Sciatic nerve (tissue), 2 donors: ENCODE measurements around the gene ERVFRD-1. TPM values are rescaled to one million over a fixed set of nuclear protein-coding genes. Genes with fewer than 3 reads are reported as not detected.
A peak's percentile ranks its signal among the peaks of the same experiment; 100 is the strongest.
"Not testable (repeated sequence)": the region's sequence is repeated elsewhere in the genome, so short reads cannot be mapped to it uniquely, and the experiment has no call there.

Experiments used
- ATAC-seq: fragments of 200-7000 bp; cut with Tn5 transposase; one replicate; pipeline ENCODE4 v1.9.1; 2020; ENCODE audit warnings: mild to moderate bottlenecking, moderate library complexity
- DNase-seq: peaks from one replicate; pipeline ENCODE4 v3.0.0-alpha.2; 2020; ENCODE audit warnings: low spot score
- intact Hi-C: fragments of 100-400 bp; cut with DNase I; formaldehyde crosslinking; loops from one replicate; pipeline ENCODE4 v1.14.2; 2022
- total RNA-seq: library from RNA; stranded (reverse); fragmentation: NEBNext Ultra II Directional; extraction: Animal tissue kit (Norgen Biotek cat#: 25700); gene quantifications from one replicate; pipeline ENCODE4 v1.2.1, GENCODE V29; 2021
- donor health status: DM: no; HTN: no; CAD: no.
- donor health status: DM: no; HTN: no; CAD: no.

ERVFRD-1 gene
- total RNA-seq, 1 donor from 2014 or later, result 0.22 TPM

- no peak for DNase-seq
- intact Hi-C loops, result no loop called here
- ATAC-seq, result no peak
These were observed 20.8 kb upstream of the ERVFRD-1 start for GRCh38 chr6:11132194-11132888.

GRCh38 chr6:11130605-11131004, 19.1 kb upstream of the ERVFRD-1 start:
- ATAC-seq (no peak), DNase-seq (no peak)
- intact Hi-C loops, result no loop called here

- no peak for ATAC-seq
- intact Hi-C loops, result no loop called here
- DNase-seq, result no peak
These were observed 18.5 kb upstream of the ERVFRD-1 start for GRCh38 chr6:11129908-11130565.

GRCh38 chr6:11128608-11129007, 17.1 kb upstream of the ERVFRD-1 start:
- DNase-seq, result no peak
- intact Hi-C loops, result no loop called here
- ATAC-seq, result peak; percentile 28

- ATAC-seq (no peak), DNase-seq (no peak)
- intact Hi-C loops, result no loop called here
These were observed 15.4 kb upstream of the ERVFRD-1 start for GRCh38 chr6:11126876-11127275.

- intact Hi-C loops, result no loop called here
- ATAC-seq (no peak), DNase-seq (no peak)
These were observed 12.5 kb upstream of the ERVFRD-1 start for GRCh38 chr6:11123978-11124377.

- ATAC-seq (no peak), DNase-seq (no peak)
- intact Hi-C loops, result no loop called here
These were observed 10.9 kb upstream of the ERVFRD-1 start for GRCh38 chr6:11122380-11122779.

GRCh38 chr6:11121851-11122250, 10.3 kb upstream of the ERVFRD-1 start:
- DNase-seq (no peak), ATAC-seq (peak; percentile 39)
- intact Hi-C loops, result no loop called here

- no peak for ATAC-seq
These were observed 8.9 kb upstream of the ERVFRD-1 start for GRCh38 chr6:11120271-11121005.

GRCh38 chr6:11115808-11116536, 4.4 kb upstream of the ERVFRD-1 start:
- intact Hi-C loops, DNase-seq, ATAC-seq: not testable (repeated sequence)

More at GRCh38 chr6:11120271-11121005, 8.9 kb upstream of the ERVFRD-1 start:
- DNase-seq, result no peak
- intact Hi-C loops, result no loop called here

GRCh38 chr6:11113038-11113437, 1.5 kb upstream of the ERVFRD-1 start:
- DNase-seq (no peak), ATAC-seq (no peak)
- intact Hi-C loops, result no loop called here

- ATAC-seq, result no peak
- intact Hi-C loops, result no loop called here
These were observed 378 bp upstream of the ERVFRD-1 start for GRCh38 chr6:11111769-11112437.

GRCh38 chr6:11108726-11109125, 2.8 kb downstream of the ERVFRD-1 start:
- DNase-seq (no peak), ATAC-seq (no peak)
- intact Hi-C loops, result no loop called here

More at GRCh38 chr6:11111769-11112437, 378 bp upstream of the ERVFRD-1 start:
- DNase-seq, result no peak

- ATAC-seq (no peak), DNase-seq (no peak)
- intact Hi-C loops, result no loop called here
These were observed 8.5 kb downstream of the ERVFRD-1 start for GRCh38 chr6:11103065-11103464.

- no peak for ATAC-seq
- DNase-seq, result no peak
- intact Hi-C loops, result no loop called here
These were observed 10.1 kb downstream of the ERVFRD-1 start for GRCh38 chr6:11101417-11101816.

- intact Hi-C loops, result no loop called here
- DNase-seq, result no peak
- ATAC-seq, result no peak
These were observed 13.5 kb downstream of the ERVFRD-1 start for GRCh38 chr6:11098004-11098403.

- ATAC-seq (no peak), DNase-seq (no peak)
- intact Hi-C loops, result no loop called here
These were observed 14.0 kb downstream of the ERVFRD-1 start for GRCh38 chr6:11097476-11097875.

GRCh38 chr6:11096109-11096508, 15.4 kb downstream of the ERVFRD-1 start:
- DNase-seq (no peak), ATAC-seq (no peak)
- intact Hi-C loops, result no loop called here

GRCh38 chr6:11094941-11095340, 16.6 kb downstream of the ERVFRD-1 start:
- no peak for ATAC-seq
- intact Hi-C loops, result no loop called here
- DNase-seq, result no peak
